ENCODE data around the gene CYCS. TPM values are rescaled to one million over a fixed set of nuclear protein-coding genes. Genes with fewer than 3 reads are reported as not detected.

Gene CYCS
- total RNA-seq, 4 donors from 2014 or later, result 97.9 to 186 (median 109) TPM

DNA sequence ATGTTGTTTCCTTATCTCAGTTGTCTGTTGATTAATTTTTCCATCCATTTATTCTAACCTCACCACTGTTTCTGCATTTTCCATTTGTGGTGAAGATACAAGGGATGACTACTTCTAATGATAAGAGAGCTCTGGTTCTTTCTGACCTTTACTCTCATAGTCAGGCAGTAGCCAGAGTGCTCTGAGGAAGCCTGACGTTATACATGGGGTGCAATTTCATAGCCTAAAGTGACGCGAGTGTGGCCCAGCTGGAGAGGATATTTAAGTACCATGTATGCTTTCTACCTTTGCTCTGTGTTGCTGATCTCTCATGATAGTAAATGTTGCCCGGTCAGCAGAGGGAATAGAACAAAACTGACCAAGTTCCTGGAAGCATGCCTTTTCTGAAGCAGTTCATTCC lies 33.9 kb upstream of the CYCS start:
- TF ChIP-seq POLR2A (IDR thresholded peaks at IDR 0.05), result no peak
- TF ChIP-seq, protein P1, sequence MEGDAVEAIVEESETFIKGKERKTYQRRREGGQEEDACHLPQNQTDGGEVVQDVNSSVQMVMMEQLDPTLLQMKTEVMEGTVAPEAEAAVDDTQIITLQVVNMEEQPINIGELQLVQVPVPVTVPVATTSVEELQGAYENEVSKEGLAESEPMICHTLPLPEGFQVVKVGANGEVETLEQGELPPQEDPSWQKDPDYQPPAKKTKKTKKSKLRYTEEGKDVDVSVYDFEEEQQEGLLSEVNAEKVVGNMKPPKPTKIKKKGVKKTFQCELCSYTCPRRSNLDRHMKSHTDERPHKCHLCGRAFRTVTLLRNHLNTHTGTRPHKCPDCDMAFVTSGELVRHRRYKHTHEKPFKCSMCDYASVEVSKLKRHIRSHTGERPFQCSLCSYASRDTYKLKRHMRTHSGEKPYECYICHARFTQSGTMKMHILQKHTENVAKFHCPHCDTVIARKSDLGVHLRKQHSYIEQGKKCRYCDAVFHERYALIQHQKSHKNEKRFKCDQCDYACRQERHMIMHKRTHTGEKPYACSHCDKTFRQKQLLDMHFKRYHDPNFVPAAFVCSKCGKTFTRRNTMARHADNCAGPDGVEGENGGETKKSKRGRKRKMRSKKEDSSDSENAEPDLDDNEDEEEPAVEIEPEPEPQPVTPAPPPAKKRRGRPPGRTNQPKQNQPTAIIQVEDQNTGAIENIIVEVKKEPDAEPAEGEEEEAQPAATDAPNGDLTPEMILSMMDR (IDR thresholded peaks at IDR 0.05 in 4 of 5, conservative IDR thresholded peaks at IDR 0.05 in 1 of 5), result no peak
- ATAC-seq (no peak), DNase-seq (no peak)
- Histone ChIP-seq H3K4me3 (no peak overlapping the region), H3K4me1 (no peaks in the 10 kb centered on the region), H3K27me3 (no peaks in the 10 kb centered on the region), H3K9me3 (no peaks in the 10 kb centered on the region), H3K27ac (no peak overlapping the region), H3K36me3 (no peaks in the 10 kb centered on the region)
- intact Hi-C loops (cut with DNase I; ENCODE audit: low total_unique reads) (no loop called here), in situ Hi-C loops (cut with MboI; ENCODE audit: low sequenced_read_pairs in 4 of 4) (no loop called here)

GRCh38 chr7:25151773-25152172 lies 26.7 kb upstream of the CYCS start:
- ATAC-seq, result no peak
- no peaks in the 10 kb centered on the region for H3K27me3 ChIP-seq
- TF ChIP-seq, protein P1 (IDR thresholded peaks at IDR 0.05 in 4 of 5, conservative IDR thresholded peaks at IDR 0.05 in 1 of 5), result no peak
- no peak for TF ChIP-seq POLR2A (IDR thresholded peaks at IDR 0.05)
- no peaks in the 10 kb centered on the region for H3K4me1 ChIP-seq
- no peaks in the 10 kb centered on the region for H3K9me3 ChIP-seq
- no peak for DNase-seq
- intact Hi-C loops (cut with DNase I; ENCODE audit: low total_unique reads), result no loop called here
- H3K4me3 ChIP-seq, result no peak overlapping the region
- in situ Hi-C loops (cut with MboI; ENCODE audit: low sequenced_read_pairs in 4 of 4), result no loop called here
- H3K36me3 ChIP-seq, result no peaks in the 10 kb centered on the region
- no peak overlapping the region for H3K27ac ChIP-seq

GRCh38 chr7:25149836-25150235 lies 24.8 kb upstream of the CYCS start:
- H3K4me3 ChIP-seq, result no peak overlapping the region
- no peak overlapping the region for H3K27ac ChIP-seq
- H3K9me3 ChIP-seq, result no peaks in the 10 kb centered on the region
- no peaks in the 10 kb centered on the region for H3K4me1 ChIP-seq
- ATAC-seq (no peak), DNase-seq (no peak)
- no peak for TF ChIP-seq POLR2A (IDR thresholded peaks at IDR 0.05)
- TF ChIP-seq, protein P1 (IDR thresholded peaks at IDR 0.05 in 4 of 5, conservative IDR thresholded peaks at IDR 0.05 in 1 of 5), result no peak
- no peaks in the 10 kb centered on the region for H3K36me3 ChIP-seq
- H3K27me3 ChIP-seq, result no peaks in the 10 kb centered on the region
- in situ Hi-C loops (cut with MboI; ENCODE audit: low sequenced_read_pairs in 4 of 4), result no loop called here
- intact Hi-C loops (cut with DNase I; ENCODE audit: low total_unique reads), result no loop called here

DNA sequence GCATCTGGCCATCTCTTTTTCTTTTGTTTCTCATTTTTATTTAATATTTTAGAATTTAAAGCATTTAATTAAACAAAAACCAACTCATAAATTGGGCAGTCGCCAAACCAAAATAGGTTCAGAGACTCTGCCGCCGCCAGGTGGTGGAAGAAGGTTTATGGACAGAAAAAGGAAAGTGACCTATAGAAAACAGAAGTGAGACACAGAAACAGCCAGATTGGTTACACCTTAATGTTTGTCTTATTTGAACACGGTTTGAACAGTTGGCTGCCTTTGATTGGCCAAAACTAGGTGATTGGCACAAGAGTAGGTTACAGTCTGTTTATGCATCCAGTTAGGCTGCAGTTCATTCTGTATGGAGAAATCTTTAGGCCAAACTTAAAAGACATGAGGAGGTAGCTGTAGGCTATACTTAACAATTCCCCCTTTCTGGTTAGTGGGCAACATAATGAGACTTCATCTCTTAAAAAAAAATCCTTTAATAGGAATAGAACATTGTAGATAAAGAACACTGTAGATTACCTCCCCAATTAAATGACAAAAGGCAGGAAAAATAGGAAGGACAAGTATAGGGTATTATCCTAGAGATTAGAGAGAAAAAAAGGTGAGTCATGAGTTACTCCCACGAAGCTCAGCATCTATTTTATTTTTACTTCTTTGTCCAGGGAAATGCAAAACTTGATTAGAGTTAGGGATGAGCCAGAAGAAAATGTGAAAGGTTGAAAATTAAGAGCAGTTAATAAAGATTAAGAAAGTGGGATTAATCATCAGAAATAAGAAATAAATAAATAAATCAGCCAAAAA lies 23.9 kb upstream of the CYCS start:
- DNase-seq (no peak), ATAC-seq (no peak)
- no peaks in the 10 kb centered on the region for H3K27me3 ChIP-seq
- intact Hi-C loops (cut with DNase I; ENCODE audit: low total_unique reads) (no loop called here), in situ Hi-C loops (cut with MboI; ENCODE audit: low sequenced_read_pairs in 4 of 4) (no loop called here)
- H3K4me3 ChIP-seq, result no peak overlapping the region
- H3K27ac ChIP-seq, result no peak overlapping the region
- TF ChIP-seq, protein P1 (IDR thresholded peaks at IDR 0.05 in 4 of 5, conservative IDR thresholded peaks at IDR 0.05 in 1 of 5), result no peak
- TF ChIP-seq POLR2A (IDR thresholded peaks at IDR 0.05), result no peak
- H3K4me1 ChIP-seq, result no peaks in the 10 kb centered on the region
- H3K9me3 ChIP-seq, result no peaks in the 10 kb centered on the region
- H3K36me3 ChIP-seq, result no peaks in the 10 kb centered on the region

Measured in gastrocnemius medialis (tissue), 4 donors.